Fibroblast of lung (primary cell): ENCODE data around the gene ST6GAL1.

Experiments used
- EZH2 ChIP-seq: IDR thresholded peaks from 2 replicates; pipeline ENCODE4 v1.5.1; 2012; ENCODE audit warnings: low read length, control low read depth, mild to moderate bottlenecking; ENCODE audit errors: missing control alignments
- TF ChIP-seq, protein P1 (sequence below), 2 donors: IDR thresholded peaks in 1 of 2; conservative IDR thresholded peaks in 1 of 2; 1 replicate in 1 of 2; 2 replicates in 1 of 2; pipeline ENCODE4 v1.5.1; 2011 to 2012; ENCODE audit warnings: low read length in 2 of 2, control low read depth in 1 of 2, inconsistent platforms in 1 of 2, low read depth in 1 of 2, mild to moderate bottlenecking in 1 of 2

DNA sequence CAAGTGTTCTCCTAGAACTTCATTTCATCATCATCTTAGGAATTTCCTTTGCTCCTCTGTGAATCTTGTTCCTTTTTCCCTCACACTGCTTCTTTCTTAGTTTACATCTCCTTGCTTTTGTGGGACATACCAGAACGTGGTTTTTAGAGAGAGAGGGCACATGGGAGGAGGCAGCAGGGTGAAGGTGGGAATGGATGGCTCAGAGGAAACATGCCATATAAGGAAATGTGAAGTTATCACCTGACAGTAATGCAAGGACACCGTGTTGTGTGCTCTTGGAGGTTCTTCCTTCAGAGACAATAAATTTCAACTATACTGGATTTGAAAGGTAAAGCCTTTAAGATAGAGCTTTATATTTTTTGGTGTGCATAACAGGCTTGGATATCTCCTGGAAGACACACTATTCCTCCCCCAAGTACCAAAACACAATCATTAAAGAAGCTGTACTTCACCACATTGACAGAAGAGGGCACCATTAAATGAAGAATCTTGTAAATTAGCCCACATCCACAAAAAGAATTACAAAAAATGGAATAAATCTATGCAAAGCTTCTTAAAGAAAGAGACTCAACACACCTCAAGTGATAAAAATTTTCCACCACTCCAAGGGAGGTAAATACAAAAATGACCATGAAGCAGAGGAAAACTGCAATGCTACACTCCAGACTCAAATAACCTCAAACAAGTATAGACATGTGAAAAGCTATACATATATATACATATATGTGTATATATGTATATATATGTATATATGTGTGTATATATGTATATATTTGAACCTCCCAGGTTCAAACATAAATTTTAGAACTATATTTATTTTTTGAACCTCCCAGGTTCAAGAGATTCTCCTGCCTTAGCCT is 182.8 kb downstream of the ST6GAL1 start:
- TF ChIP-seq, protein P1, sequence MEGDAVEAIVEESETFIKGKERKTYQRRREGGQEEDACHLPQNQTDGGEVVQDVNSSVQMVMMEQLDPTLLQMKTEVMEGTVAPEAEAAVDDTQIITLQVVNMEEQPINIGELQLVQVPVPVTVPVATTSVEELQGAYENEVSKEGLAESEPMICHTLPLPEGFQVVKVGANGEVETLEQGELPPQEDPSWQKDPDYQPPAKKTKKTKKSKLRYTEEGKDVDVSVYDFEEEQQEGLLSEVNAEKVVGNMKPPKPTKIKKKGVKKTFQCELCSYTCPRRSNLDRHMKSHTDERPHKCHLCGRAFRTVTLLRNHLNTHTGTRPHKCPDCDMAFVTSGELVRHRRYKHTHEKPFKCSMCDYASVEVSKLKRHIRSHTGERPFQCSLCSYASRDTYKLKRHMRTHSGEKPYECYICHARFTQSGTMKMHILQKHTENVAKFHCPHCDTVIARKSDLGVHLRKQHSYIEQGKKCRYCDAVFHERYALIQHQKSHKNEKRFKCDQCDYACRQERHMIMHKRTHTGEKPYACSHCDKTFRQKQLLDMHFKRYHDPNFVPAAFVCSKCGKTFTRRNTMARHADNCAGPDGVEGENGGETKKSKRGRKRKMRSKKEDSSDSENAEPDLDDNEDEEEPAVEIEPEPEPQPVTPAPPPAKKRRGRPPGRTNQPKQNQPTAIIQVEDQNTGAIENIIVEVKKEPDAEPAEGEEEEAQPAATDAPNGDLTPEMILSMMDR (conservative IDR thresholded peaks at IDR 0.05 in 1 of 2, IDR thresholded peaks at IDR 0.05 in 1 of 2; ENCODE audit: low read depth in 1 of 2, low read length in 2 of 2) = peak; percentile 41 to 60
- TF ChIP-seq EZH2 = no peak
